OCI-LY1 (cell line): ENCODE data around the gene VEGFA.

Experiments
- CTCF ChIP-seq: fragments of 200-600 bp; sonication (generic), shearing (Covaris generic); IDR thresholded peaks from 2 replicates; pipeline ENCODE4 v1.5.1; 2017; ENCODE audit warnings: mild to moderate bottlenecking, antibody characterized with exemption, low read length, moderate library complexity, mixed read lengths
- EZH2 ChIP-seq: fragments of 200-600 bp; sonication (generic), shearing (Covaris generic); IDR thresholded peaks from 2 replicates; pipeline ENCODE4 v1.8.0; 2017; ENCODE audit warnings: borderline replicate concordance, mixed run types, mild to moderate bottlenecking, antibody characterized with exemption, low read length, moderate library complexity, mixed read lengths

- no peak for TF ChIP-seq CTCF
- no peak for TF ChIP-seq EZH2
Observed at GRCh38 chr6:43795421-43795820, 25.4 kb downstream of the VEGFA start.
